CD1c-positive myeloid dendritic cell (primary cell): ENCODE results near the gene LGALSL.

Experiments
- DNase-seq: peaks from one replicate; pipeline ENCODE4 v3.0.0-alpha.2; 2016; ENCODE audit errors: extremely low spot score

Gene LGALSL

GRCh38 chr2:64498438-64498837 is 44.5 kb downstream of the LGALSL start:
- no peak for DNase-seq

DNA sequence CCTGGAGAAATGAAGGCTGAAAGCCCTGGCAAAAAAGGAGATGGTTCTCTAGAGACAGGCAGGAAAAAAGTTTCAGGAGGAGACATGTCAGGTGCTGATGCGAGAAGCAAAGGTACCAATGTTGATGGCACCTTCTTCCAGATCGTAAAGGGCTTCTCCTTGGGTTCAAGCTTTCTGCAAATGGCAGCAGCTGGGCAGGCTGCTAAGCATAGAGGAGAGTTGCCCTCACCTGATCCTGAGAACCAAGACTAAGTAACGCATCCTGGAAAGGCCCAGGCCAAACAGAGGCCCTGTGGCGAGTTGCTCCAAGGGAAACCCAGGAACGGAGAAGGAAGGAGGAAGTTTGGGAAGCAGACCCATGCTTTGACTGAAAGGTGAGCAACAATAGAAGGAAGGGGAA is 46.6 kb downstream of the LGALSL start:
- DNase-seq: no peak

- DNase-seq: peak; percentile 19
These were observed 48.0 kb downstream of the LGALSL start for GRCh38 chr2:64501946-64502345.

DNA sequence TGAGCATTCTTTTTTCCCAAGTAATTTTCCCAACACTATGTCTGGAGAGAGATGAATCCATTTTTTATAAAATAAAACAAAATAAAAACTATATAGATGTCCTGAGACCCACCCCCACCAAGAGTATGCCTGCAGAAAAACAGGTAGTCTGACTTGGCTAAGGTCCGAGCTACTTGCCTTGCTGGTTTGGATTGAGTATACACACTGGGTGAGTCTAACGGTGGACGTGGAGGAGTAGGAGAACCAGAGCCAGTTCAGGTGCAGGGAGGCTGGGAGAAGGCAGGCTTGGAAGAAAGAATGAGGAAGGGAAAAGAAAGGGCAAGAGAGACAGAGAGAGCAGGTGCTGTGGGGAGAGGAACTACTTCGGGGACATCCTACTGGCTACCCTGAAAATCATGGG is 48.9 kb downstream of the LGALSL start:
- DNase-seq: no peak

DNA sequence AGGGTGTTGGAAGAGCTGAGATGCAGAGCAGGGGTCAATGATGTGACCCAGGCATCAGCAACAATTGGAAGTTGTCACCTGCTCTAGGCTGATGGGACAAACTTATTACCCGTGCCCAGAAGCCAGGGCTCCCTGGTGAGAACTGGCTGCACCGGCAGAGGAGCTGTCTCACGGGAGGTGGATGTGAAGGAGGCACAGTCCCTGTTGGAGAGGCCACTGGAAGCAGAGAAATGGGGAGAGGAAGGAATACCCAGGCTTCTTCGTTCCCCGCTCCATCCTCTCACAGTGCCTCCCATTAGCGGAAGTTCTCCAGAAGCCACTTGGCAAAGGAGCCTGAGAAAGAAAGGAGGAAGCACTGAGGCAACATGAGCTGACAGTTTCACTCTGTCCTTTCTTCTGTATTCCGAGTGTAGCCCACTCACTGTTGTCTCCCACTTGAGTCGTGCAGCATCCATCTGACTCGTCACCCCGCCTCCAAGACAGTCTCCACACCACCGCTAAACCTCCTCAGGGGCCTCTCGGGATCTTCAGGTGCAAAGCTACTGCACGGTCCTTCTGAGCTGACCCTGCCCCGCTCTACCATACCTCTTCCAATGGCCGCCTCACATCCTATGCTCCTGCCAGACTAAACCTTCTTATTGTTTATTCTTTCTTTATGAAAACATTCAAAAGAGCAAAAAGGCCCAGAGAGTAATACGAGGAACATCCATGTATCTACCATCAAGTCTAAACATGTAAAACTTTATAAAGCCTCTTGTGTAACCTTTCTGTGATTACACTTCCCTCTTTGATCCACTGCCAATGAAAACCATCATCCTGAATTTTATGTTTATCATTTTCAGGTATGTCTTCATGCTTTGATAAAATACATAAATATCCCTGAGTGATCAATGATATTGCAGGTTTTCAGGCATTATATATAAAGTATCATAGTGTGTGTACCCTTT is 51.1 kb downstream of the LGALSL start:
- DNase-seq: peak; percentile 78

GRCh38 chr2:64506686-64507085 is 52.7 kb downstream of the LGALSL start:
- DNase-seq: no peak
